Gastroesophageal sphincter (tissue), 4 donors: Measurements from ENCODE around the gene SPCS2. TPM values are rescaled to one million over a fixed set of nuclear protein-coding genes. Genes with fewer than 3 reads are reported as not detected.

ENCODE experiments used
- ATAC-seq: fragments of 150-250 bp; one replicate; pipeline ENCODE4 v1.9.1; 2016; ENCODE audit warnings: mild to moderate bottlenecking, moderate library complexity
- H3K27ac ChIP-seq, 4 donors: fragments of 200-600 bp; sonication (generic) in 3 of 4; 1 replicate in 3 of 4; 2 replicates in 1 of 4; pipeline ENCODE4 v1.5.1; 2016 to 2019
- H3K27me3 ChIP-seq: fragments of 200-600 bp; sonication (generic); one replicate; pipeline ENCODE4 v1.5.1; 2019
- H3K36me3 ChIP-seq, 2 donors: fragments of 200-600 bp; sonication (generic); one replicate each; pipeline ENCODE4 v1.5.1; 2019; ENCODE audit warnings: control low read depth in 1 of 2
- H3K4me1 ChIP-seq, 3 donors: fragments of 200-600 bp; sonication (generic); 1 replicate in 2 of 3; 2 replicates in 1 of 3; pipeline ENCODE4 v1.5.1; 2016 to 2019; ENCODE audit warnings: control low read depth in 2 of 3
- H3K4me3 ChIP-seq, 2 donors: fragments of 200-600 bp; sonication (generic); one replicate each; pipeline ENCODE4 v1.5.1; 2019; ENCODE audit warnings: mild to moderate bottlenecking in 1 of 2, moderate library complexity in 1 of 2
- H3K9me3 ChIP-seq, 3 donors: fragments of 200-600 bp; sonication (generic); one replicate each; pipeline ENCODE4 v1.5.1; 2017 to 2019; ENCODE audit warnings: control low read depth in 2 of 3
- CTCF ChIP-seq, 4 experiments: fragments of 200-600 bp in 2 of 4; fragments of 450-650 bp in 2 of 4; sonication (generic) in 1 of 4; IDR thresholded peaks; one replicate each; pipeline ENCODE4 v1.5.1; 2017 to 2019; ENCODE audit warnings: antibody characterized with exemption in 4 of 4, mild to moderate bottlenecking in 2 of 4, moderate library complexity in 2 of 4
- EP300 ChIP-seq: sonication (generic); formaldehyde crosslinking; IDR thresholded peaks from one replicate; pipeline ENCODE4 v1.6.1; 2017; ENCODE audit warnings: antibody characterized with exemption, mild to moderate bottlenecking
- POLR2A ChIP-seq, 2 donors: fragments of 450-650 bp; IDR thresholded peaks; one replicate each; pipeline ENCODE4 v1.6.1; 2017; ENCODE audit warnings: antibody characterized with exemption in 2 of 2, mild to moderate bottlenecking in 2 of 2, moderate library complexity in 1 of 2
- POLR2AphosphoS5 ChIP-seq: sonication (generic); formaldehyde crosslinking; IDR thresholded peaks from one replicate; pipeline ENCODE4 v1.6.1; 2017; ENCODE audit warnings: antibody characterized with exemption
- WGBS, 2 donors: methylation state at CpG; one replicate each; pipeline ENCODE4 v1.1.5; 2018; ENCODE audit warnings: low coverage in 1 of 2; 5-methylcytosine and 5-hydroxymethylcytosine counted together
- total RNA-seq, 4 donors: library from RNA; depleted of rRNA; stranded (reverse); fragments of >200 nt; gene quantifications; one replicate each; pipeline ENCODE4 v1.1.0, GENCODE V29; 2016

Gene SPCS2
- total RNA-seq, 4 donors from 2014 or later, result 27.2 to 49.5 (median 37.0) TPM

GRCh38 chr11:74936087-74936486, 13.0 kb upstream of the SPCS2 start:
- H3K27ac ChIP-seq, result no peak overlapping the region
- peaks cover 0 to 91% of the 10 kb centered on the region in 2 donors for H3K36me3 ChIP-seq
- TF ChIP-seq POLR2A (IDR thresholded peaks at IDR 0.05), result no peak
- TF ChIP-seq POLR2AphosphoS5, result no peak
- no peak for TF ChIP-seq CTCF (IDR thresholded peaks at IDR 0.05)
- TF ChIP-seq EP300, result no peak
- H3K4me1 ChIP-seq, result peaks cover 0 to 7% (median 0%) of the 10 kb centered on the region in 3 donors
- H3K4me3 ChIP-seq, result no peak overlapping the region
- WGBS, 2 donors, result 55 to 68% methylated on average over 1 to 2 of the region's 2 CpGs
- H3K9me3 ChIP-seq, result no peaks in the 10 kb centered on the region
- ATAC-seq, result no peak
- no peaks in the 10 kb centered on the region for H3K27me3 ChIP-seq

GRCh38 chr11:74936976-74937375, 12.1 kb upstream of the SPCS2 start:
- H3K36me3 ChIP-seq, result peaks cover 0 to 93% of the 10 kb centered on the region in 2 donors
- no peaks in the 10 kb centered on the region for H3K27me3 ChIP-seq
- WGBS, 2 donors, result 68 to 80% methylated on average over 3 to 5 of the region's 5 CpGs
- no peak overlapping the region for H3K27ac ChIP-seq
- H3K4me3 ChIP-seq, result no peak overlapping the region
- TF ChIP-seq POLR2AphosphoS5 (no peak), EP300 (no peak)
- H3K4me1 ChIP-seq, result peaks cover 0 to 7% (median 0%) of the 10 kb centered on the region in 3 donors
- H3K9me3 ChIP-seq, result no peaks in the 10 kb centered on the region
- ATAC-seq, result no peak

GRCh38 chr11:74937696-74938475, 11.2 kb upstream of the SPCS2 start:
- no peak overlapping the region for H3K27ac ChIP-seq
- no peaks in the 10 kb centered on the region for H3K9me3 ChIP-seq
- H3K27me3 ChIP-seq, result no peaks in the 10 kb centered on the region
- WGBS, 2 donors, result 90 to 93% methylated on average over 4 to 5 of the region's 5 CpGs
- peaks cover 0 to 93% of the 10 kb centered on the region in 2 donors for H3K36me3 ChIP-seq
- peaks cover 0 to 7% (median 0%) of the 10 kb centered on the region in 3 donors for H3K4me1 ChIP-seq
- H3K4me3 ChIP-seq, result no peak overlapping the region
- TF ChIP-seq POLR2AphosphoS5, result no peak
- no peak for TF ChIP-seq EP300
- TF ChIP-seq CTCF (IDR thresholded peaks at IDR 0.05), result no peak
- no peak for TF ChIP-seq POLR2A (IDR thresholded peaks at IDR 0.05)
- ATAC-seq, result no peak

GRCh38 chr11:74941492-74941891, 7.6 kb upstream of the SPCS2 start:
- no peak for TF ChIP-seq EP300
- TF ChIP-seq POLR2A (IDR thresholded peaks at IDR 0.05), result no peak
- no peak for TF ChIP-seq POLR2AphosphoS5
- TF ChIP-seq CTCF (IDR thresholded peaks at IDR 0.05), result no peak
- Histone ChIP-seq H3K4me1 (peaks cover 0 to 6% (median 0%) of the 10 kb centered on the region in 3 donors), H3K36me3 (peaks cover 0 to 78% of the 10 kb centered on the region in 2 donors), H3K27me3 (no peaks in the 10 kb centered on the region), H3K9me3 (no peaks in the 10 kb centered on the region), H3K27ac (no peak overlapping the region), H3K4me3 (no peak overlapping the region)
- ATAC-seq, result no peak

GRCh38 chr11:74942073-74942759, 6.8 kb upstream of the SPCS2 start:
- 78 to 79% methylated on average over 5 of the region's 5 CpGs for WGBS, 2 donors
- H3K4me1 ChIP-seq, result peaks cover 0 to 6% (median 0%) of the 10 kb centered on the region in 3 donors
- H3K9me3 ChIP-seq, result no peaks in the 10 kb centered on the region
- H3K27ac ChIP-seq, result no peak overlapping the region
- H3K36me3 ChIP-seq, result peaks cover 0 to 71% of the 10 kb centered on the region in 2 donors
- no peaks in the 10 kb centered on the region for H3K27me3 ChIP-seq
- no peak overlapping the region for H3K4me3 ChIP-seq
- ATAC-seq, result no peak
- TF ChIP-seq POLR2A (IDR thresholded peaks at IDR 0.05) (no peak), EP300 (no peak), POLR2AphosphoS5 (no peak), CTCF (IDR thresholded peaks at IDR 0.05) (no peak)
